RWPE1 (cell line): ENCODE measurements around the gene KCNMB1.

Source experiments
- CTCF ChIA-PET: fragments of 350-600 bp; sonication (Branson Sonifier 250); formaldehyde crosslinking; extraction: SDS; loops from one replicate; lab custom pipeline; 2021; lab: Yijun Ruan, JAX
- POLR2A ChIA-PET: fragments of 400-600 bp; formaldehyde crosslinking; extraction: SDS; loops from one replicate; lab custom pipeline; 2020; ENCODE audit warnings: antibody characterized with exemption; ENCODE audit not compliant: low non-redundant PET; lab: Yijun Ruan, JAX
- DNase-seq: peaks from one replicate; pipeline ENCODE4 v3.0.0; 2012; ENCODE audit warnings: low spot score
- H3K27ac ChIP-seq: fragments of 450-650 bp; 2 replicates; pipeline ENCODE4 v1.5.1; 2017
- CTCF ChIP-seq: fragments of 450-650 bp; conservative IDR thresholded peaks from 2 replicates; pipeline ENCODE4 v1.5.1; 2017; ENCODE audit warnings: low read depth, mild to moderate bottlenecking

Gene KCNMB1

GRCh38 chr5:170420806-170421412 lies 31.7 kb upstream of the KCNMB1 start:
- ChIA-PET POLR2A (interaction anchor here (0.8 kb wide), 1 partner anchor 143 kb away, joined by 3 read pairs; no protein-coding TSS in a partner anchor), CTCF (interaction anchor here (0.5 to 6.7 kb wide), 14 partner anchors 11 to 307 kb away, joined by 3 to 44 read pairs (median 3); no protein-coding TSS in a partner anchor)
- no peak overlapping the region for H3K27ac ChIP-seq
- TF ChIP-seq CTCF, result peak; percentile 82
- DNase-seq, result peak; percentile 83

GRCh38 chr5:170419643-170420042 lies 30.5 kb upstream of the KCNMB1 start:
- POLR2A ChIA-PET, result no interaction called here

GRCh38 chr5:170418736-170419135 lies 29.6 kb upstream of the KCNMB1 start:
- DNase-seq, result no peak
- H3K27ac ChIP-seq, result no peak overlapping the region
- no peak for TF ChIP-seq CTCF
- ChIA-PET CTCF (interaction anchor here (0.7 to 6.7 kb wide), 3 partner anchors 193 to 319 kb away, joined by 3 to 44 read pairs (median 4); no protein-coding TSS in a partner anchor), POLR2A (no interaction called here)

More at GRCh38 chr5:170419643-170420042, 30.5 kb upstream of the KCNMB1 start:
- CTCF ChIA-PET, result interaction anchor here (0.6 to 6.7 kb wide), 2 partner anchors 194 to 205 kb away, joined by 3 to 44 read pairs; no protein-coding TSS in a partner anchor
- DNase-seq, result no peak
- no peak for TF ChIP-seq CTCF
- H3K27ac ChIP-seq, result no peak overlapping the region

- TF ChIP-seq CTCF, result no peak
- DNase-seq, result no peak
- ChIA-PET CTCF (interaction anchor here (0.6 to 1.4 kb wide), 5 partner anchors 12 to 1737 kb away, joined by 3 to 6 read pairs (median 4); no protein-coding TSS in a partner anchor), POLR2A (no interaction called here)
- H3K27ac ChIP-seq, result no peak overlapping the region
Observed at GRCh38 chr5:170416526-170416925, 27.4 kb upstream of the KCNMB1 start.

GRCh38 chr5:170414786-170415185 lies 25.6 kb upstream of the KCNMB1 start:
- POLR2A ChIA-PET, result no interaction called here
- CTCF ChIA-PET, result interaction anchor here (0.7 kb wide), 1 partner anchor 211 kb away, joined by 4 read pairs; no protein-coding TSS in a partner anchor
- H3K27ac ChIP-seq, result no peak overlapping the region
- TF ChIP-seq CTCF, result no peak
- no peak for DNase-seq

GRCh38 chr5:170413897-170414296 lies 24.7 kb upstream of the KCNMB1 start:
- no peak for DNase-seq
- CTCF ChIA-PET, result no interaction called here
- no peak for TF ChIP-seq CTCF
- no peak overlapping the region for H3K27ac ChIP-seq
- POLR2A ChIA-PET, result no interaction called here
